Body of pancreas (tissue), 4 donors: ENCODE measurements around the gene ATAD3C.
A peak's percentile ranks its signal among the peaks of the same experiment; 100 is the strongest.
"Not testable (repeated sequence)": the region's sequence is repeated elsewhere in the genome, so short reads cannot be mapped to it uniquely, and the experiment has no call there.

Experiments used
- CTCF ChIP-seq, 7 experiments: fragments of 450-650 bp in 4 of 7; fragments of 200-600 bp in 3 of 7; sonication (generic) in 3 of 7; IDR thresholded peaks; one replicate each; pipeline ENCODE4 v1.5.1; 2016 to 2019; ENCODE audit warnings: antibody characterized with exemption in 7 of 7
- POLR2A ChIP-seq, 3 donors: fragments of 450-650 bp; IDR thresholded peaks; one replicate each; pipeline ENCODE4 v1.6.1; 2016; ENCODE audit warnings: antibody characterized with exemption in 3 of 3, mild to moderate bottlenecking in 2 of 3

GRCh38 chr1:1505366-1505798 is 55.9 kb downstream of the ATAD3C start:
- TF ChIP-seq CTCF (IDR thresholded peaks at IDR 0.05), result peak in 6 of 7 experiments; percentile 12 to 63 (median 46)
- not testable (repeated sequence) for TF ChIP-seq POLR2A (IDR thresholded peaks at IDR 0.05)
